Coronary artery (tissue), 2 donors: ENCODE measurements around the gene TMEM108.

Experiments
- DNase-seq: peaks from one replicate; pipeline ENCODE4 v3.0.0-alpha.2; 2017; ENCODE audit warnings: low spot score
- H3K27ac ChIP-seq, 2 donors: fragments of 200-600 bp; sonication (generic); one replicate each; pipeline ENCODE4 v1.5.1; 2016 to 2019
- H3K4me3 ChIP-seq: fragments of 200-600 bp; sonication (generic); 2 replicates; pipeline ENCODE4 v1.5.1; 2016; ENCODE audit warnings: mild to moderate bottlenecking, moderate library complexity
- TF ChIP-seq, protein P1 (sequence below): fragments of 200-600 bp; sonication (generic); IDR thresholded peaks from one replicate; pipeline ENCODE4 v1.5.1; 2019; ENCODE audit warnings: antibody characterized with exemption

Gene TMEM108

DNA sequence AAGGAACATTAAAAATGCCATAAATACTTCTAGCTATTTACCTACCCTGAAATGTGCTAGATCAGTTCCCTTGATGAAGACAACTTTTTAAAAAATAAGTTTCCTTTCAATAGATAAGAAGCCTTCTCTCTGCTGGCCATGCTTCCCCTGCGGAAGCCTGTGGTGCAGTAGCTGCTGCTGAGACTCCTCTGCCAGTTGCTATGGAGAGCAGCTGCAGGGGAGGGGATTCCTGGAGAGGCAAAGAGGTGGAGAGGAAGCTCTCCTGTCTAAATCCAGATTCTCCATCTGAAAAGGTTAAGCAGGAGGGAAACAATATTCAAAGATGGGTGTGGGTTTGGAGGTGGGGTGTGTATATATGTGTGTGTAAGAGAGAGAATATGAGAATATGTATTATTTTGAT, 291.9 kb downstream of the TMEM108 start:
- H3K4me3 ChIP-seq: no peak overlapping the region
- H3K27ac ChIP-seq: no peak overlapping the region
- no peak for DNase-seq
- TF ChIP-seq, protein P1, sequence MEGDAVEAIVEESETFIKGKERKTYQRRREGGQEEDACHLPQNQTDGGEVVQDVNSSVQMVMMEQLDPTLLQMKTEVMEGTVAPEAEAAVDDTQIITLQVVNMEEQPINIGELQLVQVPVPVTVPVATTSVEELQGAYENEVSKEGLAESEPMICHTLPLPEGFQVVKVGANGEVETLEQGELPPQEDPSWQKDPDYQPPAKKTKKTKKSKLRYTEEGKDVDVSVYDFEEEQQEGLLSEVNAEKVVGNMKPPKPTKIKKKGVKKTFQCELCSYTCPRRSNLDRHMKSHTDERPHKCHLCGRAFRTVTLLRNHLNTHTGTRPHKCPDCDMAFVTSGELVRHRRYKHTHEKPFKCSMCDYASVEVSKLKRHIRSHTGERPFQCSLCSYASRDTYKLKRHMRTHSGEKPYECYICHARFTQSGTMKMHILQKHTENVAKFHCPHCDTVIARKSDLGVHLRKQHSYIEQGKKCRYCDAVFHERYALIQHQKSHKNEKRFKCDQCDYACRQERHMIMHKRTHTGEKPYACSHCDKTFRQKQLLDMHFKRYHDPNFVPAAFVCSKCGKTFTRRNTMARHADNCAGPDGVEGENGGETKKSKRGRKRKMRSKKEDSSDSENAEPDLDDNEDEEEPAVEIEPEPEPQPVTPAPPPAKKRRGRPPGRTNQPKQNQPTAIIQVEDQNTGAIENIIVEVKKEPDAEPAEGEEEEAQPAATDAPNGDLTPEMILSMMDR: no peak

DNA sequence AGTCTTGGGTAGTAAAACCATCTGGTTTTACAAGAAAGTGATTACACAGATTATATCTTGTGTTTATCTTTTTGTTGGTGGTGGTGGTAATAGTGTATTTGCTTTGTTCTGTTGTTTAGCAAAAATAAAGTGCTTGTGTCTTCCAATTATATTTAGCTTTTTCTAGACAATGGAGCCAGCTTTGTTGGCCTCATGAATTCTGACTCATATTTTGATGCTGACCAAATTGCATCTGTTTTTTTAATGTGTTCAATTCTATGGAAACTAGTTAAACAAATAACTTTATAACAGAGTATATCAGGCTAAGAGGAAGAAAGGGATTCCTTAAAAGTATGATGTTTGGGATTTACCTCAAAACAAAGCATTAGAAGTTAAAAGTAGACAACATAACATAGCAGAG, 292.3 kb downstream of the TMEM108 start:
- Histone ChIP-seq H3K4me3 (no peak overlapping the region), H3K27ac (no peak overlapping the region)
- no peak for DNase-seq
- TF ChIP-seq, protein P1: no peak

DNA sequence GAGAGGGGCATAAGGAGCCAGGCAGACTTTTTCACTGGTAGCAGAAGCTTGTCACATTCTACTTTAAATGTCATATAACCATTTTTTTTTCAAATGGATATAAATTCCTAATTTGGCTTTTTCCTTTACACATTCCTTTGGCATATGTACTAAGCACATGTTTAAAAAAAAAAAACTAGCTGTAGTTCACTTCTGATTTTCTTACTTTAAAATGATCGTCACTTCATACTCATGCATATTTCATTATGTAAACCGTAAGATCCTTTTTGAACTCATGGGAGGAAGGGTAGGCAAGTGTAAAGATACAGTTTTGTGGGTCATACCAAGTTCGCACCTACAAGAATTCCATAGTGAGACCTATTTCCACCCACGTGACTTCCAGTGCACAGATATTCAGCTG, 316.5 kb downstream of the TMEM108 start:
- no peak for DNase-seq
- Histone ChIP-seq H3K27ac (no peak overlapping the region), H3K4me3 (no peak overlapping the region)
- TF ChIP-seq, protein P1: no peak

DNA sequence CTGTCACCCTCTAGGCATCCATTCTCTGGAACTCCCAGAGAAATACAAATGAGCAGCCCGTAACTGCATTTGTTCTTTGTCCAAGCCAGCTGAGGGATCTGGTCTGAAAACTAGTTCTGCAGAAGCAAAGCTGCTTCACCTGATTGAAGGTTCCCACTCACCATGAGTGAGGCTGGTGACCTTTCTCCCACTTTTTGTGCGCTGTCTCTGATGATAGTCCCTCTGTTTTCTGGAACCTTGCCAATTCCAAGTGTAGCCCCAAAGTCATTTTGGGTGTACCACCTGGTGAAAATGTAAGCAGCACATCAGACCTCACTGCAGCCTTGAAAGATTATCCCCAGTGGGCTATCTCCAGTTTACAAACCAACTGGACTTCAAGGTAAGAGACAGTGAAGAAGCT, 322.3 kb downstream of the TMEM108 start:
- TF ChIP-seq, protein P1: no peak
- DNase-seq: no peak
- Histone ChIP-seq H3K4me3 (no peak overlapping the region), H3K27ac (no peak overlapping the region)

DNA sequence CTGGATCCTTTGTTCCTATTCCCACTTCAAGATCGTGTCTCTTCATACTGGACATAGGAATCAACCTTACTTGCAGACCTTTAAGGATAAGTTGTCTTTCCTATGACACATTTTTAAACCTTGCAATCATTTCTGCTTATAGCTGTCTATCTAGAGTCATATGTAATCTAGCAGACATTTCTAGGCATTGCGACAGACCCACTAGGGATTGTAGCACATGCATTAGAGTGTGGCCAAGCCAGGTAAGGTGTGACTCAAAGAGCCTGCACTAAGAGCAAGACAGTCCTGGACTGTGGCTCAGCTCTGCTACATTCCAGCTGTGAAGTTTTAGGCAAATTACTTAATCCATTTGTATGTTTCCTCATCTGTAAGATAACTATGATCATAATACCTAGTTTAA, 322.8 kb downstream of the TMEM108 start:
- no peak for DNase-seq
- H3K4me3 ChIP-seq: no peak overlapping the region
- TF ChIP-seq, protein P1: no peak

DNA sequence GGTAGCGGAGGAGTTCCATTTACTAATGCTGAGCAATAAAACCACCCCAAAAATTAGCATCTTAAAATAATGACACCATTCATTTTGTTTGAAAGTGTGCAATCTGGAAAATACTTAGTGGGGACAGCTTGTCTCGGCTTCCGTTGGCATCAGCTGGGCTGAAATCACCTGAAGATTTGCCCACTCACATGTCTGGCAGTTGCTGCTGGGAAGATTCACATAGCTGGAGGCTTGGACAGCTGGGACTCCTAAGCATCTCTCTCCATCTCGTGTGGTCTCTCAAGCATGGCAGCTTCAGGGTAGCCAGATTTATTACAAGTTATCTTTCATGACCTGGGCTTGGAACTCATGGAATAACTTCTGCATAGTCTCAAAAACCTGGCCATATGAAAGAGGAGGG, 323.2 kb downstream of the TMEM108 start:
- Histone ChIP-seq H3K27ac (no peak overlapping the region), H3K4me3 (no peak overlapping the region)
- TF ChIP-seq, protein P1: no peak
- no peak for DNase-seq

More for the DNA sequence above, 322.8 kb downstream of the TMEM108 start:
- H3K27ac ChIP-seq: no peak overlapping the region

DNA sequence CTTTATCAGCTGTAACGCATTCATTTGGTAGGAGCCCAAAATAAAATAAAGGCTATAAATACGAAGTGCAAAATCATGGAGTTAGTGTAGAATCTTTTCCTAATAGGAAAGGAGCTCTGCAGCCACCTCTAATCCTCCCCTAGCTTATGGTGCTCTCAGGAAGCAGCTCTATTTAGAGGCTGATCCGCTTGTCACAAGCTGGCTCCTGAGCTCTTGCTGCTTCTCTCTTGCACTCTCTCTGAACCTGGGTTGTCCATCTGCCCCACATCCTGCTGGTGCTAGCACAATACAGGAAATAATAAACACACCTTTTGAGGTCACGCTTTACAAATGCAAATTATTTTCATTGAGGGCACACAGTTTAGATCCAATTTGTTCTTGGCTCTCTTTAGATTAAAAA, 324.3 kb downstream of the TMEM108 start:
- no peak for DNase-seq
- no peak overlapping the region for H3K4me3 ChIP-seq
- TF ChIP-seq, protein P1: no peak
- H3K27ac ChIP-seq: no peak overlapping the region
